GM18505 (cell line): Measurements from ENCODE around the gene PDE4D.
A peak's percentile ranks its signal among the peaks of the same experiment; 100 is the strongest.

Experiments used
- ATAC-seq: cut with Tn5 transposase; IDR thresholded peaks from one replicate; pipeline ENCODE4 v1.9.1; 2021; ENCODE audit not compliant: unreplicated experiment
- POLR2A ChIP-seq: IDR thresholded peaks from 4 replicates; pipeline ENCODE4 v1.6.1; 2011; ENCODE audit warnings: borderline replicate concordance; ENCODE audit not compliant: insufficient read depth, insufficient read length; ENCODE audit errors: extremely low read depth

PDE4D gene

DNA sequence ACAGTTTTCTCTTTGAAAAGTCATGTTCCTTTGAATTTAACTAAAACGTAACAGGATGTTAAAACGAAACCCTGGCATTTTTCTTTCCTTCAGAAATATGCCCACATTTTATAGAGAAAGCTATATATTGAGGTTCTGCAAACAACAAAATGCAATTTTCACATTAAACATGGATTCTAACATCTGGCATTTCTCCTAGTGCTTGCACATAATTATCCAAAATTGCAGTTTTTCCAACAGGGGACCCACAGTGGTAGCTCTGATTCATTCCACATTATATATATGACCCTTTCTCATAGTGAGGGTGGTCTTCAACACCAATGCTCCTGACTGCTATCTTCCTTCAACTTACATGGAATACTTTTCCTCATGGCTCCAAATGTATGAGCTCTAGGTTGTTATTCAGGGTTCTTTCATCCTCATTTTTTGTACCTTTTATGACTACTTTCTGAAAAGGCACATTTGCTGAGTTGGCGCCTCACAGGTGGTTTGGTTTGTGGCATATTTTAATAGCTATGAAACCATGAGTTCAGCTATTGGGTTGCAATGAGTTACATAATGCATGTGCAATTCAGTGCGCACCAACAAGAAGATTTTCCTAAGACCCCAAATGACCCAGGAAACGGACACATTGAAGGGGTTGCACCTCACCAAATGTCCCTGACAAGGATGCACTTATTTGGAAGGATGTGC lies 758.9 kb downstream of the PDE4D start:
- TF ChIP-seq POLR2A: no peak
- no peak for ATAC-seq

DNA sequence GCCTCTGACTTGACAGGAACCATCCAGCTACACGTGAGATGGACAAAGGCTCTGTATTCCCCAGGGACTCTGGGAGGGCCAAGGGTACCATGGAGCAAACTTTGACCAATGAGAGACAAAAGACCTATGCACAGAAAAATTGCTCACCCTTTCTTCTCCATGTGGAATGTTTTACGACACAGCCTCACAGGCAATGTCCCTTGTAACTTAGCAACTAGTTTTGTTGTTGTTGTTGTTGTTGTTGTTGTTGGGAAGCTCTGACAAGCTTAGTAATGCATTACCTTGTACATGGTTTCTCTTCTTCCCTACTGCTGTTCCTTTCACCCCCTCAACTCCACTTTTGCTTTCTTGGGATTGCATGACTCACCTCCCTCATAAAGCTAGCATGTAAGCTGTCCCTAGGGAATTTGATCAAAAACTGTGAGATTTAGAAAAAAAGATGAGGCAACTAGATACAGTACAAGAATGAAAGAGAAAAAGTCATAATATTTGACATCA lies 759.7 kb downstream of the PDE4D start:
- no peak for ATAC-seq
- no peak for TF ChIP-seq POLR2A

DNA sequence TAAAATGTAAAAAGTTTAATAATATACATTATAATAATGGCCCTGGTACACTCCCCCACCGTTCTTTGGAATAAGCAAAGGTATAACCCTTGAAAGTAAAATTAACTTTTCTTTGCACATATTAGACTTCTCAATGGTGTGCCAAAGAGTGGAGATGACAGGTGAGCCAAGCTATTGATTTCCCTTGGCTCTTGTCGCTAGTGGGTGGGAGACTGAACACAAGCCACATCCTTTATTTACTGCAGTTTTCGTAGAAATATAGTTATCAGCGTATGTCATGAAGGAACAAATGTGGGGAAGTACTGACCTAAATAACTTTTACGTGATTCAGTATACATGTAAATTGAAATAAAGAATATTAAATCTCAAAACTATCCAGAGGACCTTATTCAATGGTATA lies 761.4 kb downstream of the PDE4D start:
- no peak for ATAC-seq
- TF ChIP-seq POLR2A: no peak

DNA sequence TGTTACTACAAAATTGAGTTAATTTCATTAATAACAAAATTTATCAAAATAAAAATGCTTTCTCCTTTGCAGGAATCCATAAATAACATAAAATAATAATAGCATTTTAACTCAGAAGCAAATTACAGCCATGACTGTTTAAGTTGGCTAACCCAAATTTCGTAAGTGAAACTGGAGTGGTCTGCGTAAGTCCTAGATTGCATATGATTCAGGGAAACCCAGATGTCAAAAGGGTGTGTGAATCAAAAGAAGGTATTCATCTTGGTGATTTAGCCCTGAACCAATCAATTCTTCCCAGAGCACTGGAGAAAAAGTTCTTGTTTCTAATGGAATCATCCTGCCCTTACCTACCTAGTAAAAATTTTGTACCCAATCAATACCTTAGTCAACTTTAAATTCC lies 763.1 kb downstream of the PDE4D start:
- no peak for TF ChIP-seq POLR2A
- ATAC-seq: no peak

DNA sequence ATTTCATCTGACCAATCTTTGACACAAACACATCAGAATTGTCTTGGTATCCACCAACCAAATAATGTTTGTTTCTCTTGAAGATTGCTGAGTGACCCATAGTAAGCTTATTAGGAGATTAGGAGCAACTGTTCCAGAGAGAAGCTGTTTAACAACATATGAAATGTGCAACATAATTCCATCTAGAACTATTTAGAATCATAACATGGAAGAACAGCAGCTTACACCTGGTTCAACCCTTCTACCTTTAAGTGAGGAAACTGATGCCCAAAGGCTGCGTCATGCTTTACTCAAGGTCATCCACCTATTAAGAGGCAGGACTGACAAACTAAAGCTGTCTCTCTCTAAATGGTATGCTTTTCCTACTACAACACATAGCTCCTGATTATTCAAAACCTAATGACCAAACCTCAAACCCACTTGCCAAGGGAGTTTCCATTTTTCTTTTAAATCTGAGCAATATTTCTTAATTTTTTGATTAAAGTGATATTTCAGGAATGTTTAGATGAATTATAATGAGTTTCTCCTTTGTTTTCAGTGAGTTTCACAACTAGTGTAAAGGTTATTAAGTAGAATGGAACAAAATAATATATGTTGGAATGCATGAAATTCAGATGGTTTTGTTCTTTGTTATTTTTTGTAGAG lies 764.8 kb downstream of the PDE4D start:
- no peak for TF ChIP-seq POLR2A
- ATAC-seq: no peak

DNA sequence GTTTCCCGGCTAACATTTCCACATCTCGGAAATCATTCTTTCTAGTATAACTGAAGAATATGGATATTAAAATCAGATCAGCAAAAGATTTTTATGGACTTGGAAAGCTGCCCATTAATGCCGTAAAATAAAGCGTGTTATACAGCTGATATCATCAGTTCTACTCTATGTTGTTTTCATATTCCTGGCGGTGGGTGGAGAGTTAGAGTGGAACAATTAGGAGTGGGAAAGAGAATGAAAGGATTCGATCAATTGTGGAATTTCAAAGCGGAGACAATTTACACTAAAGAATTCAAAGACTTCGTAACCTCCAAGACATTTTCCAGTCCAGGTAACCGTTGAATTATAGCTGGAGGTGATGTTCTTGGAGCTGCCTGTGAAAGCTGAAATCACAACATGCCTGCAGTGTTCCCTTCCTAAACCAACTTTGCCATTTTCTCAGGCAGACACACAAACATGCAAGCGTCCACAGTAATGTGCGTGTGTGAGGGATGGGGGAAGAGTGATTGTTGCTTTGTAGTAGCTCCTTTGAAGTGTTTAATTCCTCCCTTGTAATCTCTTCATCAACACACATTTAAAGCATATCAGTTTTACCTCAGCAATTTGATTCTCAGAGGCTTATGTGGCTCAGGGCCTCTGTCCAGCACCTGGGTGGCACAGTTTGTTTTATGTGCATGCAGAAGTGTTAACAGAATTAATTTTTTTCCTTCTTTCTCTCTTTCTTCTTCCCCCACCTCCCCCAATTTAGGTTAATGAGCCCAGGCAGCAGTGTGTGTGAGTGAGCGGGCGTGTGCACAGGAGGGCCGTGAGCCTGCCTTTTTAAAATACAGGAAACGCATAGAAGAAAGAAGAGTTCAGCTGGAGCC lies 766.6 kb downstream of the PDE4D start:
- no peak for ATAC-seq
- TF ChIP-seq POLR2A: no peak

DNA sequence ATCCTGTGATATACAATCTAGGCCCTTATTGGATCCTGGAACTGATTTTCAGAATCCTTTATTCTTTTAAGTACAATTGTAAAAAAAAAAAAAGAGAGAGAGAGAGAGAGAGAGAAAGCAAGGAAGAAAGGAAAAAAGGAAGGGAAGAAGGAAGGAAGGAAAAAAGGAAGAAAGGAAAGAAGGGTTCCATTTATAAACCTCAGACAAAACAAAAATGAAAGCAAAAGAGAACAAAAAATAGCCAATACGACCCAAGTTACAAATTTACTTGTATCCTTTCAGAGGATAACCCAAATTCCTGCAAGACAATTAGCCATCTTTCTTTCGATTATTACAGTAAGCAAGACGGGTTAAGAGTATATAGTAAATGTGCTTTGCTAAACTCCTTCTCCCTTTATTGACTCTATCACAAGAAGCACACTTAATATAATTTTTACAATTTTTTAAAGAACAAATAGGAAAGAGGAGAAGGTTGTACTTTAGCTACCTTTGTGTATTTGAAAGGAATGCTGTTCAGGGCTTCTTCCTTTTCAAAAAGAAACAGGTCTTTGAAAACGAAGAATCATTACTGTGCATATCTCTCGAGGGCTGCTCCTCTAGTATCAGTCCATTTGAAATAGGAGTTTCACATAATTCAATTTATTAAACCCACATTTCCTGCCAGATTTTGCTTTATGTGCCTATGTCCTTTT lies 767.4 kb downstream of the PDE4D start:
- no peak for TF ChIP-seq POLR2A
- no peak for ATAC-seq

DNA sequence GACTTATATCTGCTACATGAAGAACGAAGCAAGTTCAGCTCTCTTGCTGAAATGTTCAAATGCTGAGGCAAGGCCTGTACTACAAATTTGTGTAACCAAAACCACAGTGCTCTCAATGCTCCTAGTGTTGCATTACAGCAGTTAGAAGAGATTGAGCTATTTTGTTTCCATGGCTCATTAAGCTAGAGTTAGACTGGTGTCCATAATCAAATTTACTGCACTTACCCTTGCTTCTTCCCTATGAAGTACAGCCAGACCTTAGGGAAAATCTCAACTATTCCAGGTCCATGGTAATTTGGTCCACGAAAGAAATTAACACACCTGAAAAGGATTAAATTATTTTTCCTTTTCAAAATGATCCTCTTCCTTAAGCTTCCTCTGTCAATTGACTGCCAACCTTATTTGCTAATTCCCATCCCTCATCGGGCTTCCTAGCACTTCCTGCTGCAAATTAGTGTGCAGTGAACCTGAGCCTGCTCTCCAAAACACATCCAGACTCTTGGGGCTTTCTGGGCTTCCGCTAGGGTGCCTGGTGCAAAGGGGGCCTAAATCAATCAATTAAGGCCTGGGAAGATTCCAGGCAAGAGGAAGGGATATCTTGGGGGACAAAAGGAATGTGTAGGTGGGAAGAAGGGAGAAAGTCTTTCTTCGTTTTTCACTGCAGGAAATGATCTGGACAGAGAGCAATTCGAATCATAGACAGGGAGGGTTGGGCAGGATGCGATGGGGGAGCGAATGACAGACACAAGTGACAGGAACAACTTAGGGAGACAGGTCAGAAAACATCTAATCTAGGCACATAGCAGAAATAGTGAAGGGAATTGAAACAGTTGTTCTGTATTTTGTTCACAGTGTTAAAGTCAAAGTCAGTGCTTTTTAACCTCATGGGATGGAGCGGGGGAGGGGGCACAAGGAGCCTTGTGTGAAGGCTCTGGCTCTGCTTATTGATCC lies 768.2 kb downstream of the PDE4D start:
- no peak for TF ChIP-seq POLR2A
- no peak for ATAC-seq

DNA sequence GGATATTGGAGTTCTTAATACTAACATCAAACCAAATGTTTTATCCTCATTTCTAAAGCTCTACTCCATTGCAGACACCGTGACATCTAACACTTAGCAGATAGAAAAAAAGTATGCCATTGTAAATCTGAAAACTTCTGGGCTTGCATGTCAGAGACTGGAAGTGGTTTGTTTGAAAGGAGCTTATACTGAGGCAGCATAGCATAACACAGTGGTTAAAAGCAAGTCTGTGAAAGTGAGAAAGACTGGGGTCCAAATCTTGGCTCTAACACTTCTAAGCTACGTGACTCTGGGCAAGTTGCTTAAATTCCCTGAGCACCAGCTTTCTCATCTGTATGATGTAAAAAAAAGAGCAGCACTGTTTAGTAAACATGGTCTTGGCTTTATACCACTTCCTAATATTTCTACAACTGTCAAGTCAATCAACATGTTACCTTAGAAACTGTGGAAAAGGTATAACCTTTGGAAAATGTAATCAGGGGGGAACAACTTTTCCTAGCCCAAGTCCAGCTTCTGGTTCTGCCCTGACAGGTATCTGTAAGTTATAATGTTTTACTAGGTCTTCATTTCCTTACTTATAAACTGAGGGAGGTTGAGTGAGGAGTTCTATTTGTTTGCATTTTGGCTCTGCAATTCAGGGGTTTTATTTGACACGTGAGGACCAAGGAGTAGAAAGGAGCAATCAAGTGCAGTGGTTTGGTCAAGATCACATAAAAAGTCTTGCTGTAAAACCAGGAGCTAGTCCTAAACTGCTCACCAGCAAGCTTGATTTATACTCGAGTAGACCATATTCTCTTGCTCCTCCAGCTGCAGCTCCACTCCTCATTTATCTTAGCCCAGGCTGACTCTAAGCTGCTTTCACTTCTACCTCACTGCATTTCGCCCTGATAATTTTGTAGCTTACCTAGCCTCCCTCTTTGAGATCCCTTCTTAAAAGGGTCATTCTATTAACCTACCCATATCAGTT lies 769.6 kb downstream of the PDE4D start:
- peak; percentile 35 for ATAC-seq
- TF ChIP-seq POLR2A: no peak

DNA sequence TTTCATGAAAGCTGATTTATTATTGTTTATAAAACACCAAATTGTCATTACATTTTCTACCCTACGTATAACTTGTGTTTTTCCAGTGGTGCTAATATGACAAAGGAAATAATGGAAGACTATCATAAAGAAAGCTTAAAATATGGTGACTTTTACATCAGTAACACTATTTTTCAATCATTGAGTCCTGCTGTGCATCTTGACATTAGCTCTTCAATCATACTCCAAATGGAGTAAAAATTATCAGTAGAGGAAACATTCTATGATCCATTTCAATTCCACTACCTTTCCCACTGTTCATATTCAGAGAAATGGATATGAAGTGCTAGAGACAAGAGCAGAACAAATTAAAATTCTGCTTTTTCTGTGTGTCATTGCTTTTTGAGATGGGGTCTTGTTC lies 774.0 kb downstream of the PDE4D start:
- no peak for TF ChIP-seq POLR2A

DNA sequence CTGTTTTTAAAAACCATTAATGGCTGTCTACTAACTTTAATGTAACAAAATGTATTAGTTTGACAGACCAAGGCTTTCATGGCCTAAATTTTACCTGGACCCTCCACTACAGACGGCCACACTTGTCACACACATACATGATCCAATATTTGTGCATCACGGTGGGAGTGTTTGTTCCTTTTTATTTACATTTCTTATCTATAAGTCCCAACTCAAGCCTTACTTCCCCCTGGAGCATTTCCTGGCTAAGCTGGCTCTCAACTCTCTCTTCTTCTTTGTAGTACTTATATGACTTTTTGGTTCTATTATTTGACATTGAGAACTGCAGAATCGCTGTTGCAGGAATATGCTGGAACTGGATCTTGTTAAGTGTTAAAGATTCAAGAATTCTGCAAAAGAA lies 776.2 kb downstream of the PDE4D start:
- ATAC-seq: no peak
- no peak for TF ChIP-seq POLR2A

More for the DNA sequence above, 774.0 kb downstream of the PDE4D start:
- ATAC-seq: no peak
